B cell (primary cell): ENCODE results near the gene NSUN7.

Experiments used
- CTCF ChIP-seq: fragments of 200-600 bp; IDR thresholded peaks from one replicate; pipeline ENCODE4 v1.8.0; 2022; ENCODE audit warnings: antibody characterized with exemption, mild to moderate bottlenecking
- EZH2 ChIP-seq: IDR thresholded peaks from 2 replicates; pipeline ENCODE4 v1.6.1; 2012; ENCODE audit warnings: borderline replicate concordance, low read depth, mild to moderate bottlenecking, moderate library complexity, low read length; ENCODE audit not compliant: insufficient read depth, poor library complexity, severe bottlenecking

GRCh38 chr4:40848251-40848650 lies 98.5 kb downstream of the NSUN7 start:
- no peak for TF ChIP-seq CTCF
- TF ChIP-seq EZH2, result no peak
